BLaER1 (cell line): ENCODE measurements around the gene CDH13.

Experiments used
- H3K27ac ChIP-seq: shearing (Covaris generic); formaldehyde crosslinking; 2 replicates; pipeline ENCODE4 v1.8.1; 2022
- H3K27me3 ChIP-seq: shearing (Covaris generic); formaldehyde crosslinking; 2 replicates; pipeline ENCODE4 v1.8.1; 2022
- H3K36me3 ChIP-seq: shearing (Covaris generic); formaldehyde crosslinking; 2 replicates; pipeline ENCODE4 v1.8.1; 2022
- H3K4me1 ChIP-seq: shearing (Covaris generic); formaldehyde crosslinking; 2 replicates; pipeline ENCODE4 v1.8.1; 2022
- H3K4me2 ChIP-seq: shearing (Covaris generic); formaldehyde crosslinking; 2 replicates; pipeline ENCODE4 v1.8.1; 2022
- H3K4me3 ChIP-seq: shearing (Covaris generic); formaldehyde crosslinking; 2 replicates; pipeline ENCODE4 v1.8.1; 2022
- H3K9ac ChIP-seq: shearing (Covaris generic); formaldehyde crosslinking; 2 replicates; pipeline ENCODE4 v1.8.1; 2022
- H3K9me3 ChIP-seq: shearing (Covaris generic); formaldehyde crosslinking; 2 replicates; pipeline ENCODE4 v1.8.1; 2022
- H4K20me1 ChIP-seq: shearing (Covaris generic); formaldehyde crosslinking; 2 replicates; pipeline ENCODE4 v1.8.1; 2022
- Cebpa-rat ChIP-seq: shearing (Covaris generic); IDR thresholded peaks from 2 replicates; pipeline ENCODE4 v1.8.1; 2022

The CDH13 gene

DNA sequence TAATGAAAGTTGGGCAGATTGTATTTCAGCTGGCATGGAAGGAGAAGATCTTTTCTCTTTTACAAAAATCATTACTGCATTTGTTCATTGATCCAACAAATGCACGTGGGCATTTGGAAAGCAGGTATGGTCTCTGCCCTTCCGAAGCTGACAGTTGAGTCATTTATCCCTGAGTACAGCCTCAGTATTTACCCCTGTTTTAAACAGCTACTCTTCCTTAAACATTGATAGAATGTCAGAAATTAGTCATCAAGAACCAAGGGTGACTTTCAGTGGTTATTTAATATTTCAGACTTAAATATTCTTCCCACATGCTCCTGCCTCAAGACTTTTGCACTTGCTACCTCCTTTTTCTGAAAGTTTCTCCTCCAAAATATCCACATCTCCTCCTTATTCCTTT lies 954.3 kb downstream of the CDH13 start:
- no peak overlapping the region for H3K9ac ChIP-seq
- no peaks in the 10 kb centered on the region for H3K36me3 ChIP-seq
- H3K27me3 ChIP-seq = no peaks in the 10 kb centered on the region
- no peak overlapping the region for H3K4me3 ChIP-seq
- H3K4me2 ChIP-seq = no peak overlapping the region
- TF ChIP-seq Cebpa-rat = no peak
- H3K4me1 ChIP-seq = peaks cover 12% of the 10 kb centered on the region
- H3K9me3 ChIP-seq = no peaks in the 10 kb centered on the region
- H3K27ac ChIP-seq = no peak overlapping the region
- no peaks in the 10 kb centered on the region for H4K20me1 ChIP-seq

DNA sequence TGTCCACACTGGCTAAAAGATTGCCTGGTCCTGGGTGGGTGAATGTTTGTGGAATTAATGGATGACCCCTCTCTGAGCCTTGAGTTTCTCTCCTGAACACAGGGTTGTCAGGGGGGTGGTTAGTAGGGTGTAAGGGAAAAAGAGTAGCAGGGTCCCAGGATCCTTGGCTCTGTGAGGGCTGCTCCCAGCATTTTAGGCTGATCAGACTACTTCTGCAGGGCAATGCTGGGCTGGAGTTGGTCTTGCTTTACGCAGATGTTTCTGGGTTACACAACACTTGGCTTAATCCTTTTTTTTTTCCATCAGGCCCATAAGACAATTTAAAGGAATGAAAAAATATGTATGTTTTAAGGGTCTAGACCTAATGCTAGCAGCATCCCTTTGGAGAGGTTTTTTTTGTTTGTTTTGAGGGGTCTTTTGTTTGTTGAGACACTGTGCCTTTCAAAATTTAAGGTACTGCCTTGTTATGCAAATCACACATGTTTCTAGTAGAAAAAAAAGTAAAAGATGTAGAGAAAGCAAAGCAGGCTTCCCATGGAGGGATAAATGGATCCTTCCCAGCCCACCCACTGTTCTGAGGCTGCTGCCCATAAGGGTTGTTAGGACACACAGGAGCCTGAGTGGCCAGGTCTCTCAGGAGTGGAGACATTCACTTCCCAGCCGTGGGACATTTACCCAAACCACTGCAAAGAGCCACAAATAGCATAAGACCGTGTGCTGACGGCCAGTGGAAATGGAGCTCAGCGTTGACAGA lies 955.4 kb downstream of the CDH13 start:
- Histone ChIP-seq H3K9ac (no peak overlapping the region), H3K9me3 (no peaks in the 10 kb centered on the region), H4K20me1 (no peaks in the 10 kb centered on the region), H3K4me3 (no peak overlapping the region), H3K36me3 (no peaks in the 10 kb centered on the region), H3K27me3 (no peaks in the 10 kb centered on the region), H3K4me1 (peaks cover 20% of the 10 kb centered on the region), H3K27ac (no peak overlapping the region), H3K4me2 (no peak overlapping the region)
- TF ChIP-seq Cebpa-rat = no peak

DNA sequence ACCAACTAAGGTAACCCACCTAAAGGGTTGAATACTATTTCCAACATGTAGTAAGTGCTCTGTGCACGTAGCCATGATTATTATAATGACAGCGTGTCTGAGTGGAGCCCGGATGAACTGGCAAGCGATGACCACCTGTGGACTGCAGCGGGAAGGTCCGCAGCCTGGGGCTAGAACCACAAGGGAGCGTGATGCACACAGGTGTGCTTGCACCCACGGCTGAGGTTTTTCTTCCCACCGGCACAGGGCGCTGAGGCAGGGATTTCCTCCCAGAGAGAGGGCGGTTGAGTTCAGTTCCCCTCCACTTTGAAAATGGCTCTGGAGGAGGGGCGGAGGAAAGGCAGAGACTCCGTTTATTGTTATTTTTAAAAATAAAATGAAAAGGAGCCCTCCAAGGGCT lies 959.3 kb downstream of the CDH13 start:
- Histone ChIP-seq H3K9me3 (no peaks in the 10 kb centered on the region), H3K4me2 (peak overlapping the region; percentile 65), H4K20me1 (no peaks in the 10 kb centered on the region), H3K9ac (no peak overlapping the region), H3K4me1 (peaks cover 27% of the 10 kb centered on the region), H3K27ac (no peak overlapping the region), H3K36me3 (no peaks in the 10 kb centered on the region), H3K4me3 (no peak overlapping the region), H3K27me3 (no peaks in the 10 kb centered on the region)
- TF ChIP-seq Cebpa-rat = no peak

DNA sequence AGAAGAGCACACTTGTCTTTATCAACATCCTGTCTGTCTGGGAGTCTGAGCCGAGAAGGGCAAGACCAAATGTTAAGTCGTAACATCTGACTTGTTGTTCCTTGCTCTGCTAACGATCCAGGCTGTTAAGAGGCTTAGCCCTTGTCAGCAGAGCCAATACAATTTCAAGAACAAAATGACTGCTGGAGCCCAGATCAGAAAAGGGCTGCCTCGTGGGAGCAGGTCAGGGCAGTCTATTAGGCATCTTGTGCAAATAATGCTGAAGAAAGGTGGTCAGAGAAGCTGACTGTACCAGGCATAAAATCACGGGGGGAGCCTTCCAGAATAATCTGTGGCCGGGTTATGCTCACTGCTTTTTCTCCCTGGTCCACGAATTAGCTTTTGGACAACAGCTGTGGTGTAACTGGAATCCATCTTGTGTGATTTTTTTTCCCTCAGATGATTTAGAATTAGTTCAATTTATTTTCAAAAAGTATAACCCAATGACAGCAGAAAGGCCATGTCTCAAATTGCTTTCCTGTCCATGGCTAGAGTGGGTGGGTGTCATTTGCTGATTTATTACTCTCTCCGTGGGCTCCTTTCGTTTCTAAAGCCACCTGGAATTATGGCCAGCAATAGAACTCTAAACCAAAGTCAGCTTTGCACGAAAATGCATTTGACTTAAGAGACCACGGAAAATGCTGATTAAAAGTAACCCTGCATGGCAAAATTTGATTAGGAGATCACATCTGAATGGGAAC lies 959.9 kb downstream of the CDH13 start:
- Histone ChIP-seq H3K9ac (no peak overlapping the region), H3K4me2 (peak overlapping the region; percentile 65), H4K20me1 (no peaks in the 10 kb centered on the region), H3K36me3 (no peaks in the 10 kb centered on the region), H3K9me3 (no peaks in the 10 kb centered on the region), H3K4me1 (peaks cover 27% of the 10 kb centered on the region), H3K27me3 (no peaks in the 10 kb centered on the region), H3K4me3 (no peak overlapping the region), H3K27ac (no peak overlapping the region)
- no peak for TF ChIP-seq Cebpa-rat

DNA sequence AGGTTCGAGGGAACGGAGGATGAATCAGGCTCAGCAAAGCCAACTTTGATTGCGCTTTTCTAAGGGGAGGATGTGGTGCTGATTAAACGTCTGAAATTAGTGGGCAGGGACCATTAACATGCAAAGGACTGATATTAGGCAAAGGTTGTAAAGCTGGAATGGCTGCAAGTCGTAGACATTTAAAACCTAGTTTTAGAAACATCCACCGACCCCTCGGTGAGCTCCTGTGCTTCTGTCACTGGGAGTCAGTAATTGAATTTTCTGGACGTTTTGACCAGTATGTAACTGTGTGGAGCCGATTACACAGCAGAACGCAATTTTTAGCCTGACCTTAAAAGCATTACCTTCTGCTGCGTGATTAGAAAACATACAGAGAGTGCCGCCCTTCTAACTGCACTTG lies 960.4 kb downstream of the CDH13 start:
- no peak for TF ChIP-seq Cebpa-rat
- Histone ChIP-seq H4K20me1 (no peaks in the 10 kb centered on the region), H3K36me3 (no peaks in the 10 kb centered on the region), H3K4me2 (peak overlapping the region; percentile 65; the same call in 1 of the 2 replicates), H3K9ac (no peak overlapping the region), H3K27me3 (no peaks in the 10 kb centered on the region), H3K27ac (no peak overlapping the region), H3K4me3 (no peak overlapping the region), H3K9me3 (no peaks in the 10 kb centered on the region), H3K4me1 (peaks cover 27% of the 10 kb centered on the region)

DNA sequence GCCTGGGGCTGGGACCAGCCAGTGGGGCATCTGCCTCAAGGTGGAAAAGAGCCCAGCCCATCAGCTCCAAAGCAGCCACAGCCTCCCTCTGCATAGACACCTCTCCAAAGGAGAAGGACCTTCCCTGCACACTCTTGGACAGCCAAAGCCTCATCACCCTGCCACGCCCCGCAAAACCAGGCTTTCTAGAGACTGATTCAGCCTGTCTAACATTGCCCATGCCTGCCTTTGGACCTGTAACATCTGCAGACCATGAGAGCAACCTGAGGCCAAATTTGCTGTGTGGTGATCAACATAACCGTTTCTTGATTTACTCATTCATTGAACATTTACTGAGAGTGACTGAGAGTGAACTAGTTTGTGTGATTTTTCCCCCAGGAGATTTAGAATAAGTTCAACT lies 961.3 kb downstream of the CDH13 start:
- H3K4me1 ChIP-seq = peaks cover 27% of the 10 kb centered on the region
- TF ChIP-seq Cebpa-rat = no peak
- H3K9me3 ChIP-seq = no peaks in the 10 kb centered on the region
- no peak overlapping the region for H3K4me3 ChIP-seq
- no peaks in the 10 kb centered on the region for H3K27me3 ChIP-seq
- no peaks in the 10 kb centered on the region for H3K36me3 ChIP-seq
- no peak overlapping the region for H3K27ac ChIP-seq
- H3K4me2 ChIP-seq = 0 out of 2 replicates have a peak overlapping the region, but pooled peaks have one; percentile 22
- H4K20me1 ChIP-seq = no peaks in the 10 kb centered on the region
- H3K9ac ChIP-seq = no peak overlapping the region

DNA sequence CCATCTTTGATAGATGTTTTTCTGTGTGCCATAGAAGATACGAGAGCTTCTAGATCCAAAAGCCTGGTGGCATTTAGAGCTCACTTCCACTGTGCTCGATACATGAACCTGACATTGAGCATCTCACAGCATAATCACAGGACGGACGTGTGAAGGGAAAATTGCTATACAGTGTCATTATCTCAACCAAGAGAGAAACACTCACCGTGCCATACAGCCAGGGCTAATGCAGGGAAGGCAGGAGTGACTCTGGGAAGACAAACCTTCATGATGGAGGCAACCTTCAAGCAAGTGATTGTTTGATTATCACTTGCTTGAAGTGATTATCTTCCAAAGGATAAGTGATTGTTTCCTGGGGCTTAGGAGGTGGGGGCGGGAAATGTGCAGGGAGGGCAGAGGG lies 962.8 kb downstream of the CDH13 start:
- peaks cover 27% of the 10 kb centered on the region for H3K4me1 ChIP-seq
- H3K9me3 ChIP-seq = no peaks in the 10 kb centered on the region
- no peak overlapping the region for H3K4me3 ChIP-seq
- no peak overlapping the region for H3K4me2 ChIP-seq
- H3K36me3 ChIP-seq = no peaks in the 10 kb centered on the region
- H4K20me1 ChIP-seq = no peaks in the 10 kb centered on the region
- H3K27ac ChIP-seq = no peak overlapping the region
- H3K27me3 ChIP-seq = no peaks in the 10 kb centered on the region
- TF ChIP-seq Cebpa-rat = no peak
- no peak overlapping the region for H3K9ac ChIP-seq

DNA sequence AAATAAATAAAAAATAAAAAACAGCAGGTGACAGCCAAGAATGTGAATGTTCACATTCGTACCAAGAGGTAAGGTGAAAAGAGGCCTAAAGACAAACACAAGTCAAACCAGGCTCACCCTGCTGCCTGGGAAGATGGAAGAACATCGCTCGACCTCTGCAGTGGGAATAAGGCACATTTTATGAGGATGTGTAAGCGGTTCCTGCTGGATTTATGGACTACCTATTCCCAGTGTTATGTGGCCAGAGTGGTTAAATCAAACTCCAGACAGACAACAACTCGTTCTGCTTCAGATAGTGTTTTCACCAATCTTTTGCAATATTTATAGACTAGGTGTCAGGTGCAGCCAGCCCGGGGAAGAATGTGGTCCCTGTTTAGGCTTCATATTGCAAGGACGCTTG lies 966.0 kb downstream of the CDH13 start:
- H3K9me3 ChIP-seq = no peaks in the 10 kb centered on the region
- no peak overlapping the region for H3K4me3 ChIP-seq
- H3K27ac ChIP-seq = no peak overlapping the region
- no peaks in the 10 kb centered on the region for H3K36me3 ChIP-seq
- H3K4me1 ChIP-seq = peaks cover 11% of the 10 kb centered on the region
- H3K4me2 ChIP-seq = no peak overlapping the region
- H4K20me1 ChIP-seq = no peaks in the 10 kb centered on the region
- no peak overlapping the region for H3K9ac ChIP-seq
- no peaks in the 10 kb centered on the region for H3K27me3 ChIP-seq
- no peak for TF ChIP-seq Cebpa-rat

DNA sequence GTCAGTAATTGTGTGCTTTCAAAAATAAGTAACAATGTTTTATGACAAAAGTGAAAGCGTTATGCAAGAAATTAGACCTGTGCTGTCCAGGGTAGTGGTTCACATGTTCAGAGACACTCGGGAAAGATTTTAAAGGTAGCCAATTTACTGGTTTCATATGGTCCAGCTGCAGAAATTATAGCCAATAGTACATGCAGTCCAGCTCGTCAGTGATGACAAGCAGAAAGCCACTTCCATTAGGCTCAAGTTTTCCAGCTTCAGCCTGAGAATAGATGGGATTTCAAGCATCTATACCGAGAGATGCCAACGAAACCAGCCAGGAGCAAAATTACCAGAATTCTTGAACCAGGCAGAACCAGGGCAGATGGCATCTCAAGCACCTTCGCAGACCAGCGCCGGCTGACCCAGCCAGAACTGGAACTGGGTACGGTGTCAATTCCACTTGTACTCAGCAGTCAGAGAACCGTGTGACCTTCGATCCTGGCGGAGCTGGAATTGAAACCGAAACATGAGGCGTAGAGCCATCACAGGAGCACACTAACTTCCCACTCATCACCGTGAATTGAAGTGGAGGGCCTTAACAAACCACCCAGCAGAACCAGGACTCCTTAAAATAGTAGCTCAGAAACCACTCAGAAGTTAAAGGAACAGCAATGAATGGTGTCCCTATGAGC lies 973.2 kb downstream of the CDH13 start:
- no peaks in the 10 kb centered on the region for H3K9me3 ChIP-seq
- H3K4me3 ChIP-seq = no peak overlapping the region
- H3K4me2 ChIP-seq = no peak overlapping the region
- TF ChIP-seq Cebpa-rat = no peak
- no peaks in the 10 kb centered on the region for H3K27me3 ChIP-seq
- H3K36me3 ChIP-seq = no peaks in the 10 kb centered on the region
- H3K27ac ChIP-seq = no peak overlapping the region
- no peaks in the 10 kb centered on the region for H4K20me1 ChIP-seq
- no peaks in the 10 kb centered on the region for H3K4me1 ChIP-seq
- H3K9ac ChIP-seq = no peak overlapping the region
